NB4 (cell line): ENCODE measurements around the gene SLC9A1.

ENCODE experiments used
- CTCF ChIP-seq: IDR thresholded peaks from one replicate; pipeline ENCODE4 v1.5.1; 2012; ENCODE audit warnings: low read depth, low read length
- MAX ChIP-seq: IDR thresholded peaks from 2 replicates; pipeline ENCODE4 v1.6.1; 2011; ENCODE audit warnings: low read depth, low read length
- MYC ChIP-seq: IDR thresholded peaks from 2 replicates; pipeline ENCODE4 v1.6.1; 2011; ENCODE audit warnings: low read depth, low read length
- POLR2A ChIP-seq: IDR thresholded peaks from 2 replicates; pipeline ENCODE4 v1.6.1; 2011; ENCODE audit warnings: mild to moderate bottlenecking; ENCODE audit not compliant: insufficient read length; ENCODE audit errors: extremely low read depth

- TF ChIP-seq POLR2A (no peak), CTCF (no peak), MAX (no peak), MYC (no peak)
These were observed 5.2 kb downstream of the SLC9A1 start for GRCh38 chr1:27149762-27150113.
